GM12878 (cell line): ENCODE data around the gene HOOK2.

Experiments
- BRCA1 ChIP-seq: IDR thresholded peaks from 2 replicates; pipeline ENCODE4 v1.6.1; 2011; ENCODE audit warnings: low read depth, low read length, improper control_type of control experiment
- POLR2A ChIP-seq: IDR thresholded peaks from 2 replicates; pipeline ENCODE4 v1.6.1; 2011; ENCODE audit warnings: low read depth, mild to moderate bottlenecking, low read length
- SIN3A ChIP-seq: IDR thresholded peaks from 2 replicates; pipeline ENCODE4 v1.6.1; 2012; ENCODE audit warnings: low read depth, low read length, improper control_type of control experiment
- SMAD1 ChIP-seq: fragments of 450-650 bp; IDR thresholded peaks from 2 replicates; pipeline ENCODE4 v1.6.1; 2018; ENCODE audit warnings: mild to moderate bottlenecking, low read depth; ENCODE audit not compliant: partially characterized antibody
- SUZ12 ChIP-seq: fragments of 200-600 bp; sonication (generic); IDR thresholded peaks from one replicate; pipeline ENCODE4 v1.6.1; 2018; ENCODE audit warnings: antibody characterized with exemption, mild to moderate bottlenecking; ENCODE audit not compliant: unreplicated experiment
- TF ChIP-seq, protein P1 (sequence below): IDR thresholded peaks from 2 replicates; pipeline ENCODE4 v1.6.1; 2012; ENCODE audit warnings: mild to moderate bottlenecking, low read depth, low read length
- TF ChIP-seq, protein P2 (sequence below), 3 experiments: IDR thresholded peaks in 2 of 3; conservative IDR thresholded peaks in 1 of 3; 2 replicates each; pipeline ENCODE4 v1.5.1; 2011; ENCODE audit warnings: low read depth in 3 of 3, low read length in 3 of 3, mild to moderate bottlenecking in 3 of 3, control low read depth in 2 of 3, moderate library complexity in 2 of 3, inconsistent platforms in 1 of 3, mixed read lengths in 1 of 3; ENCODE audit not compliant: control insufficient read depth in 2 of 3, insufficient read depth in 1 of 3; ENCODE audit errors: extremely low read depth in 1 of 3

DNA sequence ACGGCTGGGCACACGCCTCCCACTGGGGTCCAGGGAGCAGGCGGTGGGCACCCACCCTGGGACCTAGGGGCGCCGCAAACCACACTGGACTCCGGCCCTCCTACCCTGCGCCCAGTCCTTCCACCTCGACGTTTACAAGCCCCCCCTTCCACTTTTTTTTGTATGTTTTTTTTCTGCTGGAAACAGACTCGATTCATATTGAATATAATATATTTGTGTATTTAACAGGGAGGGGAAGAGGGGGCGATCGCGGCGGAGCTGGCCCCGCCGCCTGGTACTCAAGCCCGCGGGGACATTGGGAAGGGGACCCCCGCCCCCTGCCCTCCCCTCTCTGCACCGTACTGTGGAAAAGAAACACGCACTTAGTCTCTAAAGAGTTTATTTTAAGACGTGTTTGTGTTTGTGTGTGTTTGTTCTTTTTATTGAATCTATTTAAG, 17.5 kb upstream of the HOOK2 start:
- no peak for TF ChIP-seq BRCA1
- no peak for TF ChIP-seq SUZ12
- no peak for TF ChIP-seq SMAD1
- no peak for TF ChIP-seq SIN3A
- TF ChIP-seq, protein P1, sequence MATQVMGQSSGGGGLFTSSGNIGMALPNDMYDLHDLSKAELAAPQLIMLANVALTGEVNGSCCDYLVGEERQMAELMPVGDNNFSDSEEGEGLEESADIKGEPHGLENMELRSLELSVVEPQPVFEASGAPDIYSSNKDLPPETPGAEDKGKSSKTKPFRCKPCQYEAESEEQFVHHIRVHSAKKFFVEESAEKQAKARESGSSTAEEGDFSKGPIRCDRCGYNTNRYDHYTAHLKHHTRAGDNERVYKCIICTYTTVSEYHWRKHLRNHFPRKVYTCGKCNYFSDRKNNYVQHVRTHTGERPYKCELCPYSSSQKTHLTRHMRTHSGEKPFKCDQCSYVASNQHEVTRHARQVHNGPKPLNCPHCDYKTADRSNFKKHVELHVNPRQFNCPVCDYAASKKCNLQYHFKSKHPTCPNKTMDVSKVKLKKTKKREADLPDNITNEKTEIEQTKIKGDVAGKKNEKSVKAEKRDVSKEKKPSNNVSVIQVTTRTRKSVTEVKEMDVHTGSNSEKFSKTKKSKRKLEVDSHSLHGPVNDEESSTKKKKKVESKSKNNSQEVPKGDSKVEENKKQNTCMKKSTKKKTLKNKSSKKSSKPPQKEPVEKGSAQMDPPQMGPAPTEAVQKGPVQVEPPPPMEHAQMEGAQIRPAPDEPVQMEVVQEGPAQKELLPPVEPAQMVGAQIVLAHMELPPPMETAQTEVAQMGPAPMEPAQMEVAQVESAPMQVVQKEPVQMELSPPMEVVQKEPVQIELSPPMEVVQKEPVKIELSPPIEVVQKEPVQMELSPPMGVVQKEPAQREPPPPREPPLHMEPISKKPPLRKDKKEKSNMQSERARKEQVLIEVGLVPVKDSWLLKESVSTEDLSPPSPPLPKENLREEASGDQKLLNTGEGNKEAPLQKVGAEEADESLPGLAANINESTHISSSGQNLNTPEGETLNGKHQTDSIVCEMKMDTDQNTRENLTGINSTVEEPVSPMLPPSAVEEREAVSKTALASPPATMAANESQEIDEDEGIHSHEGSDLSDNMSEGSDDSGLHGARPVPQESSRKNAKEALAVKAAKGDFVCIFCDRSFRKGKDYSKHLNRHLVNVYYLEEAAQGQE: no peak
- TF ChIP-seq POLR2A: no peak
- TF ChIP-seq, protein P2, sequence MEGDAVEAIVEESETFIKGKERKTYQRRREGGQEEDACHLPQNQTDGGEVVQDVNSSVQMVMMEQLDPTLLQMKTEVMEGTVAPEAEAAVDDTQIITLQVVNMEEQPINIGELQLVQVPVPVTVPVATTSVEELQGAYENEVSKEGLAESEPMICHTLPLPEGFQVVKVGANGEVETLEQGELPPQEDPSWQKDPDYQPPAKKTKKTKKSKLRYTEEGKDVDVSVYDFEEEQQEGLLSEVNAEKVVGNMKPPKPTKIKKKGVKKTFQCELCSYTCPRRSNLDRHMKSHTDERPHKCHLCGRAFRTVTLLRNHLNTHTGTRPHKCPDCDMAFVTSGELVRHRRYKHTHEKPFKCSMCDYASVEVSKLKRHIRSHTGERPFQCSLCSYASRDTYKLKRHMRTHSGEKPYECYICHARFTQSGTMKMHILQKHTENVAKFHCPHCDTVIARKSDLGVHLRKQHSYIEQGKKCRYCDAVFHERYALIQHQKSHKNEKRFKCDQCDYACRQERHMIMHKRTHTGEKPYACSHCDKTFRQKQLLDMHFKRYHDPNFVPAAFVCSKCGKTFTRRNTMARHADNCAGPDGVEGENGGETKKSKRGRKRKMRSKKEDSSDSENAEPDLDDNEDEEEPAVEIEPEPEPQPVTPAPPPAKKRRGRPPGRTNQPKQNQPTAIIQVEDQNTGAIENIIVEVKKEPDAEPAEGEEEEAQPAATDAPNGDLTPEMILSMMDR (IDR thresholded peaks at IDR 0.05 in 2 of 3, conservative IDR thresholded peaks at IDR 0.05 in 1 of 3; ENCODE audit: control insufficient read depth in 2 of 3, extremely low read depth in 1 of 3, insufficient read depth in 1 of 3, low read depth in 3 of 3, low read length in 3 of 3): no peak
